NCI-H82 treated with DMSO at 0.1 percent for 48 hours (cell line): Measurements from ENCODE around the gene PCDHA13.
"Not testable (repeated sequence)": the region's sequence is repeated elsewhere in the genome, so short reads cannot be mapped to it uniquely, and the experiment has no call there.

ENCODE experiments used
- DNase-seq: peaks from one replicate; lab custom pipeline; 2025; ENCODE audit not compliant: unreplicated experiment; lab: John Stamatoyannopoulos, UW

The PCDHA13 gene, protein sequence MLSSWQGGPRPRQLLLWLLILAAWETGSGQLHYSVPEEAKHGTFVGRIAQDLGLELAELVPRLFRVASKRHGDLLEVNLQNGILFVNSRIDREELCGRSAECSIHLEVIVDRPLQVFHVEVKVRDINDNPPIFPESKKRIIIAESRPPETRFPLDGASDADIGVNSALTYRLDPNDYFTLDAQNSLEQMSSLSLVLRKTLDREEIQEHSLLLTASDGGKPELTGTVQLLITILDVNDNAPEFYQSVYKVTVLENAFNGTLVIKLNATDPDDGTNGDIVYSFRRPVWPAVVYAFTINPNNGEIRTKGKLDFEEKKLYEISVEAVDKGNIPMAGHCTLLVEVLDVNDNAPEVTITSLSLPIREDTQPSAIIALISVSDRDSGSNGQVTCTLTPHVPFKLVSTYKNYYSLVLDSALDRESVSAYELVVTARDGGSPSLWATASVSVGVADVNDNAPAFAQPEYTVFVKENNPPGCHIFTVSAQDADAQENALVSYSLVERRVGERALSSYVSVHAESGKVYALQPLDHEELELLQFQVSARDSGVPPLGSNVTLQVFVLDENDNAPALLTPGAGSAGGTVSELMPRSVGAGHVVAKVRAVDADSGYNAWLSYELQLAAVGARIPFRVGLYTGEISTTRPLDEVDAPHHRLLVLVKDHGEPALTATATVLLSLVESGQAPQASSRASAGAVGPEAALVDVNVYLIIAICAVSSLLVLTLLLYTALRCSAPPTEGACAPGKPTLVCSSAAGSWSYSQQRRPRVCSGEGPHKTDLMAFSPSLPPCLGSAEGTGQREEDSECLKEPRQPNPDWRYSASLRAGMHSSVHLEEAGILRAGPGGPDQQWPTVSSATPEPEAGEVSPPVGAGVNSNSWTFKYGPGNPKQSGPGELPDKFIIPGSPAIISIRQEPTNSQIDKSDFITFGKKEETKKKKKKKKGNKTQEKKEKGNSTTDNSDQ

DNA sequence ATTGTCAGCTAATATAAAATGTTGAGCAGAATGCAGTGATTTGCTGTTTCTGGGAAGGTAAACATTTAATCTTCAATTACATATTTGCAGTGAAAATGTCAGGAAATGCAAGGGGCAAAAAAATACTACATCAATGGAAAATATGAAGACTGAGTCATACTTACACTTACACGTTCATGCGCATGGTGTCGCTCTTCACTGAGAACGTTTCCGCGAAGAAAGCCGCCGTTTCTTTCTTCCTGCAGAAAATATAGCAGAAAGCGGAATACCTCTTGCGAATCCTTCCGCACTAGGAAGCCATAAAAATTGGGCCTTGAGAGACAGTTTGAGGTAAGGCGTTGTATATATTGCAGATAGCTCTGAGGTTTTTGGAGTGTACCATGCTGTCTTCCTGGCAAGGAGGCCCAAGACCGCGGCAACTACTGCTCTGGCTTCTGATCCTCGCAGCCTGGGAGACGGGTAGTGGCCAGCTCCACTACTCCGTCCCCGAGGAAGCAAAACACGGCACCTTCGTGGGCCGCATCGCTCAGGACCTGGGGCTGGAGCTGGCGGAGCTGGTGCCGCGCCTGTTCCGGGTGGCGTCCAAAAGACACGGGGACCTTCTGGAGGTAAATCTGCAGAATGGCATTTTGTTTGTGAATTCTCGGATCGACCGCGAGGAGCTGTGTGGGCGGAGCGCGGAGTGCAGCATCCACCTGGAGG lies at the start of gene PCDHA13:
Gene PCDHA13 (plus strand): TSS at position 236 of the 702 bp plus-strand sequence. CDS start 145 bp downstream, at position 381.
- DNase-seq, result no peak

DNA sequence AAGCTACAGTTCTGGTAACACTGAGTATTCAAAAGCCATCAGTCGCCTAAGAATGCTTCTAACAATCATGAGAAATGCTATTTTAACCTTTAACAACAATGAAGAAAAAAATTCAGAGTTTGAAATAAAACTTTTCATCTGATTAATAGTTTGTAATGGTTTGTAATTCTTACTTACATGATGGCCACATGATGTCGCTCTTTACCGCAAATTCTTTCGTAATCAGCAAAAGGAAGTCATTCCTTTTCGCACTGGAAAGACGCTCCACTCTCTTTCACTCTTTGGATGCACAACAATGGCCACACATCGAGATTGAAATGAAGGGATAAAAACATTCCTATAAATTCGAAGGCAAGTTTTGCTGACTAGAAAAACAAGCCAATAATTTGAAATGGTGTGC lies 47.9 kb upstream of the PCDHA13 start, which contains the start of gene PCDHA7:
Gene PCDHA7 (plus strand): TSS at position 277 of the 400 bp plus-strand sequence. CDS start 115 bp downstream, at position 392.
- DNase-seq, result no peak

DNA sequence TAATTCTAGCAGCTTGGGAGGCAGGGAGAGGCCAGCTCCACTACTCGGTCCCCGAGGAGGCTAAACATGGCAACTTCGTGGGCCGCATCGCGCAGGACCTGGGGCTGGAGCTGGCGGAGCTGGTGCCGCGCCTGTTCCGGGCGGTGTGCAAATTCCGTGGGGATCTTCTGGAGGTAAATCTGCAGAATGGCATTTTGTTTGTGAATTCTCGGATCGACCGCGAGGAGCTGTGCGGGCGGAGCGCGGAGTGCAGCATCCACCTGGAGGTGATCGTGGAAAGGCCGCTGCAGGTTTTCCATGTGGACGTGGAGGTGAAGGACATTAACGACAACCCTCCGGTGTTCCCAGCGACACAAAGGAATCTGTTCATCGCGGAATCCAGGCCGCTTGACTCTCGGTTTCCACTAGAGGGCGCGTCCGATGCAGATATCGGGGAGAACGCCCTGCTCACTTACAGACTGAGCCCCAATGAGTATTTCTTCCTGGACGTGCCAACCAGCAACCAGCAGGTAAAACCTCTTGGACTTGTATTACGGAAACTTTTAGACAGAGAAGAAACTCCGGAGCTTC lies 47.4 kb upstream of the PCDHA13 start:
- DNase-seq, result not testable (repeated sequence)

DNA sequence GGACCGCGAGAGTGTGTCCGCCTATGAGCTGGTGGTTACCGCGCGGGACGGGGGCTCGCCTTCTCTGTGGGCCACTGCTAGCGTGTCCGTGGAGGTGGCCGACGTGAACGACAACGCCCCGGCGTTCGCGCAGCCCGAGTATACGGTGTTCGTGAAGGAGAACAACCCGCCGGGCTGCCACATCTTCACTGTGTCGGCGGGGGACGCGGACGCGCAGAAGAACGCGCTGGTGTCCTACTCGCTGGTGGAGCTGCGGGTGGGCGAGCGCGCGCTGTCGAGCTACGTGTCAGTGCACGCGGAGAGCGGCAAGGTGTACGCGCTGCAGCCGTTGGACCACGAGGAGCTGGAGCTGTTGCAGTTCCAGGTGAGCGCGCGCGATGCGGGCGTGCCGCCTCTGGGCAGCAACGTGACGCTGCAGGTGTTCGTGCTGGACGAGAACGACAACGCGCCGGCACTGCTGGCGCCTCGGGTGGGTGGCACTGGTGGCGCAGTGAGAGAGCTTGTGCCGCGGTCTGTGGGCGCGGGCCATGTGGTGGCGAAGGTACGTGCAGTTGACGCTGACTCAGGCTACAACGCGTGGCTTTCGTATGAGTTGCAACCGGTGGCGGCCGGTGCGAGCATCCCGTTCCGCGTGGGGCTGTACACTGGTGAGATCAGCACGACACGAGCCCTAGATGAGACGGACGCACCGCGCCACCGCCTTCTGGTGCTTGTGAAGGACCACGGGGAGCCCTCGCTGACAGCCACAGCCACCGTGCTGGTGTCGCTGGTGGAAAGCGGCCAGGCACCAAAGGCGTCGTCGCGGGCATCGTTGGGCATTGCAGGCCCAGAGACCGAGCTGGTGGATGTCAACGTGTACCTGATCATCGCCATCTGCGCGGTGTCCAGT lies 46.1 kb upstream of the PCDHA13 start:
- no peak for DNase-seq

DNA sequence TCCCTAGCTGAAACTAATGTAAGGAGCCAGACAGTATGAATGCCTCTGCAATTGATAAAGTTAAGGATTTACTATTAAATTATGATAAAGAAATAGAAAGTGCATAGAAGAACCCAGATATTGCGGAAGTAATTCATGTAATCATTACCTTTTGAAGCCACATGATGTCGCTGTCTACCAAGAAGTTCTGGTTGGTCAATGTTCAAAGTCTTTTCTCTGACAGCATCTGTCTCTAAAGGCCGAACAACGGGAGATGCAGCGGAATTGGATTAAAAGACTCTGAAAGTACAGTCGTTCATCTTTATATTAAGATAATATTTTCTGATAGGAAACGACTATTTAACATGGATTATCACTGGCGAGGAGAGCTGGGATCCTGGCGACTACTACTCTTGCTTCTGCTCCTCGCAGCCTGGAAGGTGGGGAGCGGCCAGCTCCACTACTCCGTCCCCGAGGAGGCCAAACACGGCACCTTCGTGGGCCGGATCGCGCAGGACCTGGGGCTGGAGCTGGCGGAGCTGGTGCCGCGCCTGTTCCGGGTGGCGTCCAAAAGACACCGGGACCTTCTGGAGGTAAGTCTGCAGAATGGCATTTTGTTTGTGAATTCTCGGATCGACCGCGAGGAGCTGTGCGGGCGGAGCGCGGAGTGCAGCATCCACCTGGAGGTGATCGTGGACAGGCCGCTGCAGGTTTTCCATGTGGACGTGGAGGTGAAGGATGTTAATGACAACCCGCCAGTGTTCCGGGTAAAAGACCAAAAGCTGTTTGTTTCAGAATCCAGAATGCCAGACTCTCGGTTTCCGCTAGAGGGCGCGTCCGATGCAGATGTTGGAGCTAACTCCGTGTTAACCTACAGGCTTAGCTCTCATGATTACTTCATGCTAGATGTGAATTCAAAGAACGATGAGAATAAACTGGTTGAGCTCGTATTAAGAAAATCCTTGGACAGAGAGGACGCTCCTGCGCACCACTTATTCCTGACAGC lies 40.7 kb upstream of the PCDHA13 start, which contains the start of gene PCDHA8:
Gene PCDHA8 (plus strand): TSS at position 210 of the 985 bp plus-strand sequence. CDS start 135 bp downstream, at position 345.
- peak; percentile 12 for DNase-seq

DNA sequence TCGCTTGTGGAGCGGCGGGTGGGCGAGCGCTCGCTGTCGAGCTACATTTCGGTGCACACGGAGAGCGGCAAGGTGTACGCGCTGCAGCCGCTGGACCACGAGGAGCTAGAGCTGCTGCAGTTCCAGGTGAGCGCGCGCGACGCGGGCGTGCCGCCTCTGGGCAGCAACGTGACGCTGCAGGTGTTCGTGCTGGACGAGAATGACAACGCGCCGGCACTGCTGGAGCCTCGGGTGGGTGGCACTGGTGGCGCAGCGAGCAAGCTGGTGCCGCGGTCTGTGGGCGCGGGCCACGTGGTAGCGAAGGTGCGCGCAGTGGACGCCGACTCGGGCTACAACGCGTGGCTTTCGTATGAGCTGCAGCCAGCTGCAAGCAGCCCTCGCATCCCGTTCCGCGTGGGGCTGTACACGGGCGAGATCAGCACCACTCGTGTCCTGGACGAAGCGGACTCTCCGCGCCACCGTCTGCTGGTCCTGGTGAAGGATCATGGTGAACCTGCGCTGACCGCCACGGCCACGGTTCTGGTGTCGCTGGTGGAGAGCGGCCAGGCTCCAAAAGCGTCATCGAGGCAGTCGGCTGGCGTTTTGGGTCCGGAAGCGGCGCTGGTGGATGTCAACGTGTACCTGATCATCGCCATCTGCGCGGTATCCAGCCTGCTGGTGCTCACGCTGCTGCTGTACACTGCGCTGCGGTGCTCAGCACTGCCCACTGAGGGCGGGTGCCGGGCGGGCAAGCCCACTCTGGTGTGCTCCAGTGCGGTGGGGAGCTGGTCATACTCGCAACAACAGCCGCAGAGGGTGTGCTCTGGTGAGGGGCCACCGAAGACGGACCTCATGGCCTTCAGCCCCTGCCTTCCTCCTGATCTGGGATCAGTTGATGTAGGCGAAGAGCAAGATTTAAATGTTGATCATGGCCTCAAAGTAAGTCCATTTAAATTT lies 38.9 kb upstream of the PCDHA13 start:
- no peak for DNase-seq

DNA sequence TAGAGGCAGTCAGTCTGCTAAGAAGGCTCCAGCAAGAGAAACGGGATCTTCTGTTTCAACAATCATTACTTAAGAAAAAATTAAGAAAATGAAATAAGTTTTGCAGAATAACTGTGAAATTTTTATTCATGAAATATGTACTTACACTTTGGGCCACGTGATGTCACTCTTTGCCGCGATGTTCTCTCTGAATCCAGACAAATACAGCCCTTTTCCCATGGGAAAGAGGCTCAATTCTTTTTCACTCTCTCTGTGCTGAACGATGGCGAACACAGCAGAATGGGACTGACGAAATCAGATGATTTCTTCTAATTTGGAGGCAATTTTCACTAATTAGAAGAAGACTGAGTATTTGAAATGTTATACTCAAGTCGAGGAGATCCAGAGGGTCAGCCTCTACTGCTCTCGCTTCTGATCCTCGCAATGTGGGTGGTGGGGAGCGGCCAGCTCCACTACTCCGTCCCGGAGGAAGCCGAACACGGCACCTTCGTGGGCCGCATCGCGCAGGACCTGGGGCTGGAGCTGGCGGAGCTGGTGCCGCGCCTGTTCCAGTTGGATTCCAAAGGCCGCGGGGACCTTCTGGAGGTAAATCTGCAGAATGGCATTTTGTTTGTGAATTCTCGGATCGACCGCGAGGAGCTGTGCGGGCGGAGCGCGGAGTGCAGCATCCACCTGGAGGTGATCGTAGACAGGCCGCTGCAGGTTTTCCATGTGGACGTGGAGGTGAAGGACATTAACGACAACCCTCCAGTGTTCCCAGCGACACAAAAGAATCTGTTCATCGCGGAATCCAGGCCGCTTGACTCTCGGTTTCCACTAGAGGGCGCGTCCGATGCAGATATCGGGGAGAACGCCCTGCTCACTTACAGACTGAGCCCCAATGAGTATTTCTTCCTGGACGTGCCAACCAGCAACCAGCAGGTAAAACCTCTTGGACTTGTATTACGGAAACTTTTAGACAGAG lies 33.5 kb upstream of the PCDHA13 start, which contains the start of gene PCDHA9:
Gene PCDHA9 (plus strand): TSS at position 244 of the 964 bp plus-strand sequence. CDS start 114 bp downstream, at position 358.
- not testable (repeated sequence) for DNase-seq

DNA sequence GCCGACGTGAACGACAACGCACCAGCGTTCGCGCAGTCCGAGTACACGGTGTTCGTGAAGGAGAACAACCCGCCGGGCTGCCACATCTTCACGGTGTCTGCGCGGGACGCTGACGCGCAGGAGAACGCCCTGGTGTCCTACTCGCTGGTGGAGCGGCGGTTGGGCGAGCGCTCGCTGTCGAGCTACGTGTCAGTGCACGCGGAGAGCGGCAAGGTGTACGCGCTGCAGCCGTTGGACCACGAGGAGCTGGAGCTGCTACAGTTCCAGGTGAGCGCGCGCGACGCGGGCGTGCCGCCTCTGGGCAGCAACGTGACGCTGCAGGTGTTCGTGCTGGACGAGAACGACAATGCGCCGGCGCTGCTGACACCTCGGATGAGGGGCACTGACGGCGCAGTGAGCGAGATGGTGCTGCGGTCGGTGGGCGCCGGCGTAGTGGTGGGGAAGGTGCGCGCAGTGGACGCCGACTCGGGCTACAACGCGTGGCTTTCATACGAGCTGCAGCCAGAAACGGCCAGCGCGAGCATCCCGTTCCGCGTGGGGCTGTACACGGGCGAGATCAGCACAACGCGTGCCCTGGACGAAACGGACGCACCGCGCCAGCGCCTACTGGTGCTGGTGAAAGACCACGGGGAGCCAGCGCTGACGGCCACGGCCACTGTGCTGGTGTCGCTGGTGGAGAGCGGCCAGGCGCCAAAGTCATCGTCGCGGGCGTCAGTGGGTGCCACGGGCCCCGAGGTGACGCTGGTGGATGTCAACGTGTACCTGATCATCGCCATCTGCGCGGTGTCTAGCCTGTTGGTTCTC lies 31.9 kb upstream of the PCDHA13 start:
- DNase-seq, result not testable (repeated sequence)

DNA sequence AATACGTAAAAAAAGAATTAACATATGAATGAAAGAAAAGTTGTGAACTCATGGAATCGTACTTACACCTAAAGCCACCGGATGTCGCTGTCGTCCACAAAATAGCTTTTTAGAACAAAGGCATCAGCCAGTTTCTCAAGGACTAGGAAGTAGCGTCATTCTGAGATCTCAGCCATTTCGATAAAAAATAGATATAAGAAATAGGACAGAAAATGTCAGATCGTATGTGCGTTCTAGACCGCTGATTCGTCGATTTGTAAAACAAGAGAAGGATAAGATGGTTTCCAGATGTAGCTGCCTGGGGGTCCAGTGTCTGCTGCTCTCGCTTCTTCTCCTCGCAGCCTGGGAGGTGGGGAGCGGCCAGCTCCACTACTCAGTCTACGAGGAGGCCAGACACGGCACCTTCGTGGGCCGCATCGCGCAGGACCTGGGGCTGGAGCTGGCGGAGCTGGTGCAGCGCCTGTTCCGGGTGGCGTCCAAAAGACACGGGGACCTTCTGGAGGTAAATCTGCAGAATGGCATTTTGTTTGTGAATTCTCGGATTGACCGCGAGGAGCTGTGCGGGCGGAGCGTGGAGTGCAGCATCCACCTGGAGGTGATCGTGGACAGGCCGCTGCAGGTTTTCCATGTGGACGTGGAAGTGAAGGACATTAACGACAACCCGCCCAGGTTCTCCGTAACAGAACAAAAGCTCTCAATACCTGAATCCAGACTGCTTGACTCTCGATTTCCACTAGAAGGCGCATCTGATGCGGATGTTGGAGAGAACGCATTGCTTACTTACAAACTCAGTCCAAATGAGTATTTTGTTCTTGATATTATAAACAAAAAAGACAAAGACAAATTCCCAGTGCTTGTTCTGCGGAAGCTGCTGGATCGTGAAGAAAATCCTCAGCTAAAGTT lies 25.9 kb upstream of the PCDHA13 start, which contains the start of gene PCDHA10:
Gene PCDHA10 (plus strand): TSS at position 126 of the 903 bp plus-strand sequence. CDS start 152 bp downstream, at position 278.
- no peak for DNase-seq

DNA sequence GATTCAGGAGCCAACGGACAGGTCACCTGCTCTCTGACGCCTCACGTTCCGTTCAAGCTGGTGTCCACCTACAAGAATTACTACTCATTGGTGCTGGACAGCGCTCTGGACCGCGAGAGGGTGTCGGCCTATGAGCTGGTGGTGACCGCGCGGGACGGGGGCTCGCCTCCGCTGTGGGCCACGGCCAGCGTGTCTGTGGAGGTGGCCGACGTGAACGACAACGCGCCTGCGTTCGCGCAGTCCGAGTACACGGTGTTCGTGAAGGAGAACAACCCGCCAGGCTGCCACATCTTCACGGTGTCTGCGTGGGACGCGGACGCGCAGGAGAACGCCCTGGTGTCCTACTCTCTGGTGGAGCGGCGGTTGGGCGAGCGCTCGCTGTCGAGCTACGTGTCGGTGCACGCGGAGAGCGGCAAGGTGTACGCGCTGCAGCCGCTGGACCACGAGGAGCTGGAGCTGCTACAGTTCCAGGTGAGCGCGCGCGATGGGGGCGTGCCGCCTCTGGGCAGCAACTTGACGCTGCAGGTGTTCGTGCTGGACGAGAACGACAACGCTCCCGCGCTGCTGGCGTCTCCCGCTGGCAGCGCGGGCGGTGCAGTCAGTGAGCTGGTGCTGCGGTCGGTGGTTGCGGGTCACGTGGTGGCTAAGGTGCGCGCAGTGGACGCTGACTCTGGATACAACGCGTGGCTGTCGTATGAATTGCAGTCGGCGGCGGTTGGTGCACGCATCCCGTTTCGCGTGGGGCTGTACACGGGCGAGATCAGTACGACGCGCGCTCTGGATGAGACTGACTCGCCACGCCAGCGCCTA lies 24.5 kb upstream of the PCDHA13 start:
- no peak for DNase-seq

DNA sequence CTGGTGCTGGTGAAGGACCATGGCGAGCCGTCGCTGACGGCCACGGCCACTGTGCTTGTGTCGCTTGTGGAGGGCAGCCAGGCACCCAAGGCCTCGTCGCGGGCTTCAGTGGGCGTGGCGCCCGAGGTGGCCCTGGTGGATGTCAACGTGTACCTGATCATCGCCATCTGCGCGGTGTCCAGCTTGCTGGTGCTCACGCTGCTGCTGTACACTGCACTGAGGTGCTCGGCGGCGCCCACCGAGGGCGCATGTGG lies 24.0 kb upstream of the PCDHA13 start:
- DNase-seq, result no peak

DNA sequence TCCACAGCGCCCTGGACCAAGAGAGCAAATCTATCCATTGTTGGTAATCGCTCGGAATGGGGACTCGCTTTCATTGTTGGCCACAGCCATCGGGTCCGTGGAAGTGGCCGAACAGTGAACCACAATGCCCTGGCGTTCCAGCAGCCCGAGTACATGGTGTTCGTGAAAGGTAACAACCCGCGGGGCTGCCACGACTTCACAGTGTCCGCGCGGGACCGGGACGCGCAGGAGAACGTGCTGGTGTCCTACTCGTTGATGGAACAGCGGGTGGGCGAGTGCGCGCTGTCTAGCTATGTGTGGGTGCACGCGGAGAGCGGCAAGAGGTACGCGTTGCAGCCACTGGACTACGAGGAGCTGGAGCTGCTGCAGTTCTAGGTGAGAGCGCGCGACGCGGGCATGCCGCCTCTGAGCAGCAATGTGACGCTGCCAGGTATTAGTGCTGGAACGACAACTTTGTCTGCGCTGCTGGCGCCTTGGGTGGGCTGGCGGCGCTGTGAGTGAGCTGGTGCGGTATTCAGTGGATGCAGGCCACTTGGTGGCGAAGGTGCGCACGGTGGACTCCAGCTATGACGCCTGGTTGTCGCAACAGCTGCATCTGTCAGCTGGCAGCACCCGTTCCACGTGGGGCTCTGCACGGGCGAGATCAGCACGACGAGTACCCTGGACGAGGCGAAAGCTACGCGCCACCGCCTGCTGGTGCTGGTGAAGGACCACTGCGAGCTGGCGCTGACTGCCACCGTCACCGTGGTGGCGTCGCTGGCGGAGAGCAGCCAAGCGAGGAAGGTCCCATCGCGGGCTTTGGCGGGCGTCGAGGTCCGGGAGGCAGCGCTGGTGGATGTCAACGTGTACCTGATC lies 19.3 kb upstream of the PCDHA13 start:
- DNase-seq, result no peak
